K562 (cell line): ENCODE measurements around the gene GRIK5. TPM values are rescaled to one million over a fixed set of nuclear protein-coding genes. Genes with fewer than 3 reads are reported as not detected.
"Not testable (repeated sequence)": the region's sequence is repeated elsewhere in the genome, so short reads cannot be mapped to it uniquely, and the experiment has no call there.

Experiments used
- ATAC-seq: fragments of 200-7000 bp; cut with Tn5 transposase; 3 replicates; pipeline ENCODE4 v1.9.1; 2020; ENCODE audit warnings: moderate library complexity
- BruUV-seq: library from RNA; stranded (reverse); fragments of 400-500 nt; replicated peaks from 2 replicates; lab custom pipeline; 2021; lab: Mats Ljungman, UMichigan
- CTCF ChIA-PET: fragments of 300-600 bp; formaldehyde crosslinking; extraction: SDS; loops from one replicate; lab custom pipeline; 2021; ENCODE audit warnings: low intra/inter-chr PET ratio; lab: Yijun Ruan, JAX
- POLR2A ChIA-PET: fragments of 300-600, 350-650 bp; sonication (Branson Sonifier 250); formaldehyde crosslinking; extraction: SDS; loops from one replicate; lab custom pipeline; 2021; ENCODE audit warnings: antibody characterized with exemption, inconsistent platforms; lab: Yijun Ruan, JAX
- DNase-seq, 4 experiments: peaks; one replicate each; pipeline versions ENCODE4 v3.0.0 to v3.0.0-alpha.2; 2011 to 2018; ENCODE audit warnings: low spot score in 3 of 4, mixed read lengths in 3 of 4; ENCODE audit errors: extremely low read depth in 1 of 4
- FAIRE-seq: peaks from 2 replicates; lab custom pipeline; 2011; peaks lifted over from hg19 to GRCh38; lab: Jason Lieb, UNC
- H2AFZ ChIP-seq: 2 replicates; pipeline ENCODE4 v1.6.0; 2011; ENCODE audit warnings: low read depth, low read length, control low read depth, inconsistent platforms
- H3K27ac ChIP-seq: fragments of 200-600 bp; 3 replicates; pipeline ENCODE4 v1.8.0; 2011; ENCODE audit warnings: low read depth, mild to moderate bottlenecking, control low read depth, inconsistent platforms, low read length, moderate library complexity, mixed read lengths; ENCODE audit errors: extremely low read depth
- H3K27me3 ChIP-seq, 2 experiments: fragments of 300-600 bp in 1 of 2; 2 replicates in 1 of 2; 3 replicates in 1 of 2; pipeline versions ENCODE4 v1.6.0 to v1.8.0; 2011; ENCODE audit warnings: inconsistent platforms in 2 of 2, low read length in 2 of 2, mild to moderate bottlenecking in 1 of 2, mixed read lengths in 1 of 2, moderate library complexity in 1 of 2; ENCODE audit not compliant: control insufficient read depth in 2 of 2, insufficient read depth in 2 of 2
- H3K36me3 ChIP-seq: fragments of 300-600 bp; 3 replicates; pipeline ENCODE4 v1.8.0; 2011; ENCODE audit warnings: mild to moderate bottlenecking, low read length, inconsistent platforms; ENCODE audit not compliant: control insufficient read depth, insufficient read depth
- H3K4me1 ChIP-seq, 2 experiments: fragments of 200-600 bp in 1 of 2; replicated peaks in 1 of 2; 2 replicates in 1 of 2; 3 replicates in 1 of 2; pipeline versions ENCODE4 v1.5.1 to v1.8.0; 2011; ENCODE audit warnings: inconsistent platforms in 2 of 2, low read length in 2 of 2, mild to moderate bottlenecking in 1 of 2, mixed read lengths in 1 of 2, moderate library complexity in 1 of 2; ENCODE audit not compliant: control insufficient read depth in 2 of 2, insufficient read depth in 2 of 2
- H3K4me2 ChIP-seq: 2 replicates; pipeline ENCODE4 v1.6.1; 2011; ENCODE audit warnings: low read length, control low read depth, inconsistent platforms, mixed read lengths; ENCODE audit not compliant: insufficient read depth
- H3K4me3 ChIP-seq: fragments of 200-600 bp; sonication (generic), shearing (Covaris generic); 2 replicates; pipeline ENCODE4 v1.5.1; 2016; ENCODE audit warnings: control low read depth, inconsistent platforms
- H3K79me2 ChIP-seq: fragments of 200-600 bp; 3 replicates; pipeline ENCODE4 v1.8.0; 2011; ENCODE audit warnings: low read length, inconsistent platforms; ENCODE audit not compliant: control insufficient read depth, insufficient read depth
- H3K9ac ChIP-seq, 2 experiments: 2 replicates each; pipeline versions ENCODE4 v1.6.0 to v1.6.1; 2011; ENCODE audit warnings: low read depth in 2 of 2, low read length in 2 of 2, control low read depth in 1 of 2, inconsistent platforms in 1 of 2, mild to moderate bottlenecking in 1 of 2, mixed read lengths in 1 of 2; ENCODE audit not compliant: insufficient read depth in 1 of 2
- H3K9me1 ChIP-seq: one replicate; pipeline ENCODE4 v1.6.0; 2011; ENCODE audit warnings: inconsistent platforms, mild to moderate bottlenecking, low read length, moderate library complexity; ENCODE audit not compliant: control insufficient read depth, insufficient read depth
- H3K9me3 ChIP-seq: replicated peaks from 2 replicates; pipeline ENCODE4 v1.5.1; 2011; ENCODE audit warnings: low read depth, low read length, inconsistent platforms; ENCODE audit not compliant: control insufficient read depth, insufficient read depth
- H4K20me1 ChIP-seq: replicated peaks from 2 replicates; pipeline ENCODE4 v1.6.1; 2011; ENCODE audit warnings: low read length, inconsistent platforms, mixed read lengths; ENCODE audit not compliant: control insufficient read depth, insufficient read depth
- L3MBTL2 ChIP-seq: fragments of 450-650 bp; IDR thresholded peaks from 2 replicates; pipeline ENCODE4 v1.6.1; 2016; ENCODE audit warnings: mild to moderate bottlenecking, moderate library complexity
- WGBS: fragments of 100-300 bp; shearing (Covaris generic); methylation state at CpG from one replicate; pipeline ENCODE4 v1.1.6; 2016; ENCODE audit warnings: low coverage, mixed read lengths; ENCODE audit not compliant: insufficient coverage; ENCODE audit errors: missing lambda C conversion rate; 5-methylcytosine and 5-hydroxymethylcytosine counted together
- in situ Hi-C: fragments of 300-500 bp; cut with MboI; formaldehyde crosslinking; loops from 4 replicates; pipeline ENCODE4 v1.15.0; 2018; ENCODE audit warnings: inconsistent platforms, mixed read lengths
- intact Hi-C: fragments of 100-400 bp; cut with micrococcal nuclease; formaldehyde crosslinking; loops from 2 replicates; pipeline ENCODE4 v1.14.2; 2022
- polyA plus RNA-seq, 8 experiments: library from polyadenylated mRNA; depleted of rRNA in 4 of 8; stranded (reverse) in 5 of 8; unstranded in 3 of 8; fragments of >200 nt; fragmentation: Nextera tagmentation in 2 of 8; fragmentation: Illumina TruSeq in 1 of 8; extraction: Ambion mirVana in 2 of 8; extraction: Trizol in 1 of 8; gene quantifications; 2 replicates each; pipeline versions ENCODE4 v1.2.1 to v1.2.3, GENCODE V29; 2011 to 2014; ENCODE audit warnings: inconsistent platforms in 1 of 8, missing spikeins in 1 of 8
- total RNA-seq, 7 experiments: library from RNA; depleted of rRNA in 6 of 7; stranded (reverse); fragments of >200 nt in 6 of 7; fragmentation: Illumina TruSeq in 2 of 7; extraction: Trizol in 2 of 7; gene quantifications; 2 replicates each; pipeline versions ENCODE4 v1.2.1 to v1.2.3, GENCODE V29; 2011 to 2021; ENCODE audit warnings: low replicate concordance in 1 of 7
- TF ChIP-seq, protein P1 (sequence below), 2 experiments: fragments of 450-650 bp in 1 of 2; sonication (generic) in 1 of 2; formaldehyde crosslinking in 1 of 2; IDR thresholded peaks; 2 replicates each; pipeline versions ENCODE4 v1.7.1 to v1.9.0; 2016 to 2022; ENCODE audit warnings: inconsistent platforms in 1 of 2, mild to moderate bottlenecking in 1 of 2, missing genetic modification reagents in 1 of 2

Gene GRIK5
- total and polyA plus RNA-seq, 9 of the 15 experiments (the other 6 are each of a cell fraction or from before 2014, with no cell fraction given): 0.04 to 0.55 (median 0.27) TPM; not detected in 2

GRCh38 chr19:42012747-42013146 is 57.3 kb downstream of the GRIK5 start:
- FAIRE-seq, ATAC-seq, H3K4me3 ChIP-seq, POLR2A ChIA-PET, H3K27me3 ChIP-seq, BruUV-seq, H3K9me3 ChIP-seq, CTCF ChIA-PET, intact Hi-C loops, DNase-seq, H3K4me2 ChIP-seq, H4K20me1 ChIP-seq, H3K27ac ChIP-seq, H3K9me1 ChIP-seq, H3K9ac ChIP-seq, H3K36me3 ChIP-seq, H3K79me2 ChIP-seq, H2AFZ ChIP-seq, in situ Hi-C loops: not testable (repeated sequence)
- TF ChIP-seq, protein P1, sequence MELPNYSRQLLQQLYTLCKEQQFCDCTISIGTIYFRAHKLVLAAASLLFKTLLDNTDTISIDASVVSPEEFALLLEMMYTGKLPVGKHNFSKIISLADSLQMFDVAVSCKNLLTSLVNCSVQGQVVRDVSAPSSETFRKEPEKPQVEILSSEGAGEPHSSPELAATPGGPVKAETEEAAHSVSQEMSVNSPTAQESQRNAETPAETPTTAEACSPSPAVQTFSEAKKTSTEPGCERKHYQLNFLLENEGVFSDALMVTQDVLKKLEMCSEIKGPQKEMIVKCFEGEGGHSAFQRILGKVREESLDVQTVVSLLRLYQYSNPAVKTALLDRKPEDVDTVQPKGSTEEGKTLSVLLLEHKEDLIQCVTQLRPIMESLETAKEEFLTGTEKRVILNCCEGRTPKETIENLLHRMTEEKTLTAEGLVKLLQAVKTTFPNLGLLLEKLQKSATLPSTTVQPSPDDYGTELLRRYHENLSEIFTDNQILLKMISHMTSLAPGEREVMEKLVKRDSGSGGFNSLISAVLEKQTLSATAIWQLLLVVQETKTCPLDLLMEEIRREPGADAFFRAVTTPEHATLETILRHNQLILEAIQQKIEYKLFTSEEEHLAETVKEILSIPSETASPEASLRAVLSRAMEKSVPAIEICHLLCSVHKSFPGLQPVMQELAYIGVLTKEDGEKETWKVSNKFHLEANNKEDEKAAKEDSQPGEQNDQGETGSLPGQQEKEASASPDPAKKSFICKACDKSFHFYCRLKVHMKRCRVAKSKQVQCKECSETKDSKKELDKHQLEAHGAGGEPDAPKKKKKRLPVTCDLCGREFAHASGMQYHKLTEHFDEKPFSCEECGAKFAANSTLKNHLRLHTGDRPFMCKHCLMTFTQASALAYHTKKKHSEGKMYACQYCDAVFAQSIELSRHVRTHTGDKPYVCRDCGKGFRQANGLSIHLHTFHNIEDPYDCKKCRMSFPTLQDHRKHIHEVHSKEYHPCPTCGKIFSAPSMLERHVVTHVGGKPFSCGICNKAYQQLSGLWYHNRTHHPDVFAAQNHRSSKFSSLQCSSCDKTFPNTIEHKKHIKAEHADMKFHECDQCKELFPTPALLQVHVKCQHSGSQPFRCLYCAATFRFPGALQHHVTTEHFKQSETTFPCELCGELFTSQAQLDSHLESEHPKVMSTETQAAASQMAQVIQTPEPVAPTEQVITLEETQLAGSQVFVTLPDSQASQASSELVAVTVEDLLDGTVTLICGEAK (IDR thresholded peaks at IDR 0.05): peak; percentile 93
- TF ChIP-seq, protein P1 (CRISPR knock-in tag; IDR thresholded peaks at IDR 0.05): peak; percentile 83
- peak; percentile 45; the same call in 1 of the 2 replicates for TF ChIP-seq L3MBTL2
- H3K4me1 ChIP-seq: peaks cover 3 to 14% of the 10 kb centered on the region in 2 experiments; a peak in 4 of 5 replicates
- 82% methylated on average over 3 of the region's 3 CpGs for WGBS
